ENCODE data around the gene TRPM5.

The TRPM5 gene

GRCh38 chr11:2435288-2436012 is 8.9 kb downstream of the TRPM5 start:
- DNase-seq, result no peak

- no peak for DNase-seq
Observed at GRCh38 chr11:2434506-2435255, 9.6 kb downstream of the TRPM5 start.

- DNase-seq, result no peak
Observed at GRCh38 chr11:2434008-2434407, 10.3 kb downstream of the TRPM5 start.

- no peak for DNase-seq
Observed at GRCh38 chr11:2433106-2433925, 11.0 kb downstream of the TRPM5 start.

- DNase-seq, result no peak
Observed at GRCh38 chr11:2432628-2433071, 11.7 kb downstream of the TRPM5 start.

GRCh38 chr11:2432171-2432621 is 12.1 kb downstream of the TRPM5 start:
- no peak for DNase-seq

GRCh38 chr11:2431395-2431794 is 12.9 kb downstream of the TRPM5 start:
- no peak for DNase-seq

- DNase-seq, result peak; percentile 46
Observed at GRCh38 chr11:2428322-2428795, 16.0 kb downstream of the TRPM5 start.

- no peak for DNase-seq
Observed at GRCh38 chr11:2427721-2428321, 16.5 kb downstream of the TRPM5 start.

GRCh38 chr11:2426826-2427521 is 17.3 kb downstream of the TRPM5 start:
- no peak for DNase-seq

- no peak for DNase-seq
Observed at GRCh38 chr11:2426221-2426620, 18.1 kb downstream of the TRPM5 start.

- DNase-seq, result no peak
Observed at GRCh38 chr11:2425506-2425905, 18.8 kb downstream of the TRPM5 start.

GRCh38 chr11:2424811-2425495 is 19.4 kb downstream of the TRPM5 start:
- no peak for DNase-seq

GRCh38 chr11:2423157-2424025 is 20.9 kb downstream of the TRPM5 start:
- no peak for DNase-seq

GRCh38 chr11:2422461-2423156 is 21.7 kb downstream of the TRPM5 start:
- no peak for DNase-seq

GRCh38 chr11:2421996-2422395 is 22.3 kb downstream of the TRPM5 start:
- DNase-seq, result no peak

- DNase-seq, result no peak
Observed at GRCh38 chr11:2421226-2421994, 22.9 kb downstream of the TRPM5 start.

- peak; percentile 80 for DNase-seq
Observed at GRCh38 chr11:2420502-2421225, 23.6 kb downstream of the TRPM5 start.

Data from NCI-H345 (cell line).